MM.1S (cell line): ENCODE measurements around the gene KIAA1586.
A peak's percentile ranks its signal among the peaks of the same experiment; 100 is the strongest.

ENCODE experiments used
- DNase-seq: peaks from one replicate; pipeline ENCODE4 v3.0.0-alpha.2; 2015
- H2AFZ ChIP-seq: fragments of 300-600 bp; sonication (generic); 2 replicates; pipeline ENCODE4 v1.6.0; 2016; ENCODE audit warnings: antibody characterized with exemption, low read length
- H3F3A ChIP-seq: fragments of 300-600 bp; sonication (generic); 2 replicates; pipeline ENCODE4 v1.6.1; 2016; ENCODE audit warnings: mild to moderate bottlenecking, antibody characterized with exemption, low read length, moderate library complexity, mixed read lengths; ENCODE audit not compliant: insufficient read depth
- H3K27ac ChIP-seq: fragments of 300-600 bp; sonication (generic); 2 replicates; pipeline ENCODE4 v1.5.1; 2016; ENCODE audit warnings: mild to moderate bottlenecking, low read length
- H3K27me3 ChIP-seq: fragments of 300-600 bp; sonication (generic); replicated peaks from 2 replicates; pipeline ENCODE4 v1.6.0; 2016; ENCODE audit warnings: low read length; ENCODE audit not compliant: insufficient read depth
- H3K36me3 ChIP-seq: fragments of 300-600 bp; sonication (generic); replicated peaks from 2 replicates; pipeline ENCODE4 v1.6.1; 2016; ENCODE audit warnings: mild to moderate bottlenecking, low read length, mixed read lengths; ENCODE audit not compliant: insufficient read depth
- H3K4me1 ChIP-seq: fragments of 300-600 bp; sonication (generic); 2 replicates; pipeline ENCODE4 v1.6.1; 2016; ENCODE audit warnings: low read length, mixed read lengths
- H3K4me2 ChIP-seq: fragments of 300-600 bp; sonication (generic); 2 replicates; pipeline ENCODE4 v1.6.0; 2016; ENCODE audit warnings: low read depth, low read length
- H3K4me3 ChIP-seq: fragments of 300-600 bp; sonication (generic); 2 replicates; pipeline ENCODE4 v1.5.1; 2016; ENCODE audit warnings: low read length, mixed read lengths
- H3K79me2 ChIP-seq: fragments of 300-600 bp; sonication (generic); 2 replicates; pipeline ENCODE4 v1.6.1; 2016; ENCODE audit warnings: mixed run types, low read length, mixed read lengths
- H3K9ac ChIP-seq: fragments of 300-600 bp; sonication (generic); 2 replicates; pipeline ENCODE4 v1.6.1; 2016; ENCODE audit warnings: low read length, mixed read lengths
- H3K9me2 ChIP-seq: fragments of 300-600 bp; sonication (generic); replicated peaks from 2 replicates; pipeline ENCODE4 v1.6.1; 2016; ENCODE audit warnings: mild to moderate bottlenecking, low read length, mixed read lengths; ENCODE audit not compliant: insufficient read depth
- H3K9me3 ChIP-seq: fragments of 300-600 bp; sonication (generic); replicated peaks from 2 replicates; pipeline ENCODE4 v1.6.1; 2016; ENCODE audit warnings: mild to moderate bottlenecking, low read length, mixed read lengths; ENCODE audit not compliant: insufficient read depth
- H4K20me1 ChIP-seq: fragments of 300-600 bp; sonication (generic); 2 replicates; pipeline ENCODE4 v1.6.1; 2016; ENCODE audit warnings: mild to moderate bottlenecking, low read length, moderate library complexity, mixed read lengths; ENCODE audit not compliant: insufficient read depth
- CTCF ChIP-seq: fragments of 300-600 bp; sonication (generic); IDR thresholded peaks from 2 replicates; pipeline ENCODE4 v1.5.1; 2016; ENCODE audit warnings: antibody characterized with exemption, low read length, mixed read lengths
- EZH2 ChIP-seq: fragments of 300-600 bp; sonication (generic); optimal IDR thresholded peaks from 2 replicates; pipeline ENCODE3; 2017; ENCODE audit warnings: low read depth, mild to moderate bottlenecking, antibody characterized with exemption, low read length, mixed read lengths
- EZH2phosphoT487 ChIP-seq: fragments of 300-600 bp; sonication (generic); IDR thresholded peaks from 2 replicates; pipeline ENCODE4 v1.6.1; 2018; ENCODE audit warnings: antibody characterized with exemption, low read length

KIAA1586 gene

GRCh38 chr6:57075092-57075491 is 28.6 kb downstream of the KIAA1586 start:
- Histone ChIP-seq H3K4me2 (no peak overlapping the region), H3K27me3 (no peaks in the 10 kb centered on the region), H3K4me1 (no peaks in the 10 kb centered on the region), H3K36me3 (no peaks in the 10 kb centered on the region), H4K20me1 (no peaks in the 10 kb centered on the region), H2AFZ (no peak overlapping the region), H3K27ac (no peak overlapping the region), H3K9me3 (no peaks in the 10 kb centered on the region), H3K79me2 (no peaks in the 10 kb centered on the region), H3F3A (no peaks in the 10 kb centered on the region), H3K4me3 (no peak overlapping the region), H3K9ac (no peak overlapping the region), H3K9me2 (no peaks in the 10 kb centered on the region)
- TF ChIP-seq EZH2phosphoT487 (no peak), CTCF (0 out of 2 replicates have a peak, but pooled peaks have one; percentile 6), EZH2 (no peak)
- no peak for DNase-seq

- Histone ChIP-seq H3K79me2 (no peaks in the 10 kb centered on the region), H3K4me2 (no peak overlapping the region), H3K9me3 (no peaks in the 10 kb centered on the region), H3K9ac (no peak overlapping the region), H4K20me1 (no peaks in the 10 kb centered on the region), H3K4me1 (no peaks in the 10 kb centered on the region), H3K27ac (no peak overlapping the region), H3K4me3 (no peak overlapping the region), H3K9me2 (no peaks in the 10 kb centered on the region), H3F3A (no peaks in the 10 kb centered on the region), H3K27me3 (no peaks in the 10 kb centered on the region), H3K36me3 (no peaks in the 10 kb centered on the region), H2AFZ (no peak overlapping the region)
- no peak for DNase-seq
- TF ChIP-seq CTCF (no peak), EZH2 (no peak)
Observed at GRCh38 chr6:57078531-57079207, 32.2 kb downstream of the KIAA1586 start.

GRCh38 chr6:57085471-57085870 is 39.0 kb downstream of the KIAA1586 start:
- Histone ChIP-seq H3K27me3 (no peaks in the 10 kb centered on the region), H2AFZ (no peak overlapping the region), H3K4me2 (no peak overlapping the region), H3K4me3 (no peak overlapping the region), H3K36me3 (no peaks in the 10 kb centered on the region), H3K4me1 (peaks cover 5% of the 10 kb centered on the region), H3K9me3 (no peaks in the 10 kb centered on the region), H3F3A (no peaks in the 10 kb centered on the region), H3K9me2 (no peaks in the 10 kb centered on the region), H3K27ac (no peak overlapping the region), H4K20me1 (no peaks in the 10 kb centered on the region), H3K9ac (no peak overlapping the region), H3K79me2 (no peaks in the 10 kb centered on the region)
- no peak for TF ChIP-seq CTCF
- DNase-seq: no peak
